Hematopoietic multipotent progenitor cell treated with erythropoietin and hydrocortisone succinate and interleukin-3 and kit ligand, for 4 days (in vitro differentiated cells): ENCODE data around the gene ATRX.
"Not testable (repeated sequence)": the region's sequence is repeated elsewhere in the genome, so short reads cannot be mapped to it uniquely, and the experiment has no call there.

Experiments
- DNase-seq: peaks from one replicate; pipeline ENCODE4 v3.0.0-alpha.2; 2015

ATRX gene

GRCh38 chrX:77603635-77604336 is 182.2 kb downstream of the ATRX start:
- no peak for DNase-seq

GRCh38 chrX:77597511-77597910 is 188.5 kb downstream of the ATRX start:
- DNase-seq: no peak

GRCh38 chrX:77597090-77597489 is 188.9 kb downstream of the ATRX start:
- DNase-seq: peak; percentile 23

DNA sequence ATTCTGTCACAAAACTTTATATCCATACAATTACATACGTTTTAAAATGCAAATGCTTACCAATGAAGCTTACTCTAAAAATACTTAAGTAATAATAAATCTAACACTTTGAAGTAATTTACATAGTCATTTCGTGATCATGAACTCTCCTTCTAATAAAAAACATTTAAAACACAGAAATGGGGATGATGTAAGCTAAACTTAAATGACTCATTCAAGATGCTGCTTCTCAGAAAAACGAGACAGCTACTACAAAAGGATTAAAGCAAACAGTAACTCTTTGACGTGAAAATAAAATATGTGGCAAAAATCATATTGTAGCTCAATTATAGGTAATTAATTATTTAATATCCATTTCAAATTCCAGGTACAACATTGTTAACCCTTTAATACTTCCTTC is 190.2 kb downstream of the ATRX start:
- no peak for DNase-seq

DNA sequence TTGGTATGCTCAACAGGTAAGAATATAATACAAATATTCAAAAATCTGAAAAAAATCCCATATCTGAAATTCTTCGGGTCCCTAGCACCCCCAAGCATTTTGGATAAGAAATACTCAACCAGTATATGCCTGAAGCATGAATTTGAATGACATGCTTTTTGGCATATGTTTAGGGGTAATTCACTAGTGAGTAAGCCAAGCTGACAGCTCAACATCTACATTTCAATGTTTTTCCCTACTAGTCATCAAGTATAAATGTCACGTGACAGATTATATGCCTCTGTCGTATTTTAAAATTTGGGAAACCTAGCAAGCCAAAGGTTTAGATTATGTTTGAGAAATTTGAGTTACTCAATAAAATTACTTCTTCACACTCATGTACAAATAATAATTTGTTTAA is 213.7 kb downstream of the ATRX start:
- DNase-seq: no peak

GRCh38 chrX:77565278-77565677 is 220.7 kb downstream of the ATRX start:
- no peak for DNase-seq

DNA sequence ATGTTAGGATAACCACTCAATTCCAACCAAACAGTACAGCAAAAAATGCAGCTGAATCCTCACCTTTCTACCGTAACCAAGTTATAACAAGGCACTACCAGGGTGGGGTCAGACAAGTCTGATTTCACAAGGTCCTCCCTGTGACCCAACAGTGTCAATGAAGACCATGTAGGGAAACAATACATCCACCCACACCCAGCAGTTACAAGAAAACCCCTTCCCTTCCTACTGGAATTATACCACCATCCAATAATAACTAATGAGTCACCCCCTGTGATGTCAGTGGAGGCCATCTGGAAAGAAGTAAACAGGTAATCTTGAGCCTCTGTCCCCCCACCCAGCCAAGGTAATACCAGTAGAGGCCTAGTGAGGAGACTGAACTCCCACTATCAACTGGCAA is 221.2 kb downstream of the ATRX start:
- DNase-seq: no peak

- no peak for DNase-seq
Measured at GRCh38 chrX:77561372-77561771, 224.6 kb downstream of the ATRX start.

- no peak for DNase-seq
Measured at GRCh38 chrX:77556276-77556675, 229.7 kb downstream of the ATRX start.

GRCh38 chrX:77548751-77549150 is 237.3 kb downstream of the ATRX start:
- DNase-seq: no peak

- DNase-seq: not testable (repeated sequence)
Measured at GRCh38 chrX:77539778-77540177, 246.2 kb downstream of the ATRX start.

- peak; percentile 7 for DNase-seq
Measured at GRCh38 chrX:77531261-77531660, 254.8 kb downstream of the ATRX start.

GRCh38 chrX:77528034-77528433 is 258.0 kb downstream of the ATRX start:
- DNase-seq: peak; percentile 5

GRCh38 chrX:77527233-77528001 is 258.6 kb downstream of the ATRX start:
- peak; percentile 46 for DNase-seq

DNA sequence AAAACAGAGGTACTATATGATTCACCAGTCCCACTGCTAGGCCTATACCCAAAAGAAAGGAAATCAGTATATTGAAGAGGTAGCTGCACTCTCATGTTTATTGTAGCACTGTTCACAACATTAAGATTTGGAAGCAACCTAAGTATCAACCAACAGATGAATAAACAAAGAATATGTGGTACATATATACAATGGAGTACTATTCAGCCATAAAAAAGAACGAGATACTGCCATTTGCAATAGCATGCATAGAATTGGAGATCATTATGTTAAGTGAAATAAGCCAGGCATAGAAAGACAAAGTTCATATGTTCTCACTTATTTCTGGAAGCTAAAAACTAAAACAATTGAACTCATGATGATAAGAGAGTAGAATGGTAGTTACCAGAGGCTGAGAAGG is 266.3 kb downstream of the ATRX start:
- DNase-seq: no peak

GRCh38 chrX:77514177-77514576 is 271.8 kb downstream of the ATRX start:
- no peak for DNase-seq

GRCh38 chrX:77510007-77510406 is 276.0 kb downstream of the ATRX start:
- DNase-seq: no peak

DNA sequence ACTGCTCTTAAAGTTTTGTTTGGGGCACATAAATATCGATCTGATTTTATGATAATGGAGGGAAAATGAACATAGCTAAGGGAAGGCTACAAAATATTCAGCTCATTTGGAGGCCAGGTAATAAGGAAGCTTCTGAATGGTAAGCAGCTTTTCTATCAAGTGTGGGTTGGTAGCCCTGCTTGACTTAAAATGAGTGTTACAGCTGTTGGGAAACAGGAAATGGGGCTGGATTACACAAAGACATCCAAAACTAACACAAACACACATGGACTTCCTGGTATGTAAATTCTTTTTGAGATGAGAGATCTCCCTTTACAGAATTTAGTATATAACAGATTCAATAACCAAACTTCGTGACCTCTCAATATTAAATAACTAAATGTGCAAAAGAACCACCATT is 280.8 kb downstream of the ATRX start:
- DNase-seq: peak; percentile 40

GRCh38 chrX:77502951-77503525 is 283.0 kb downstream of the ATRX start:
- no peak for DNase-seq

- DNase-seq: not testable (repeated sequence)
Measured at GRCh38 chrX:77500164-77500563, 285.9 kb downstream of the ATRX start.

- no peak for DNase-seq
Measured at GRCh38 chrX:77493677-77494553, 292.1 kb downstream of the ATRX start.

DNA sequence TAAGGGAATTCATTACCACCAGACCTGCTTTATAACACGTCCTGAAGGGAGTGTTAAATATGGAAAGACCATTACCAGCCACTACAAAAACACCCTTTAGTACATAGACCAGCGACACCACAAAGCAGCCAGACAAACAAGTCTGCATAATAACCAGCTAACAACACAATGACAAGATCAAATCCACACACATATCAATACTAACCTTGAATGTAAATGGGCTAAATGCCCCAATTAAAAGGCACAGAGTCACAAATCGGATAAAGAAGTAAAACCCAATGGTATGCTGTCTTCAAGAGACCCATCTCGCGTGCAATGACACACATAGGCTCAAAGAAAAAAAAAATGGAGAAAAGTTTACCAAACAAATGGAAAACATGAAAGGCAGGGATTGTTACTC is 302.0 kb downstream of the ATRX start:
- no peak for DNase-seq

GRCh38 chrX:77455437-77455836 is 330.6 kb downstream of the ATRX start:
- no peak for DNase-seq
